NCI-H1417 treated with DMSO at 0.1 percent for 48 hours (cell line): Measurements from ENCODE around the gene MLST8.

Experiments used
- DNase-seq: peaks from one replicate; lab custom pipeline; 2025; lab: John Stamatoyannopoulos, UW

MLST8 gene, protein sequence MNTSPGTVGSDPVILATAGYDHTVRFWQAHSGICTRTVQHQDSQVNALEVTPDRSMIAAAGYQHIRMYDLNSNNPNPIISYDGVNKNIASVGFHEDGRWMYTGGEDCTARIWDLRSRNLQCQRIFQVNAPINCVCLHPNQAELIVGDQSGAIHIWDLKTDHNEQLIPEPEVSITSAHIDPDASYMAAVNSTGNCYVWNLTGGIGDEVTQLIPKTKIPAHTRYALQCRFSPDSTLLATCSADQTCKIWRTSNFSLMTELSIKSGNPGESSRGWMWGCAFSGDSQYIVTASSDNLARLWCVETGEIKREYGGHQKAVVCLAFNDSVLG

DNA sequence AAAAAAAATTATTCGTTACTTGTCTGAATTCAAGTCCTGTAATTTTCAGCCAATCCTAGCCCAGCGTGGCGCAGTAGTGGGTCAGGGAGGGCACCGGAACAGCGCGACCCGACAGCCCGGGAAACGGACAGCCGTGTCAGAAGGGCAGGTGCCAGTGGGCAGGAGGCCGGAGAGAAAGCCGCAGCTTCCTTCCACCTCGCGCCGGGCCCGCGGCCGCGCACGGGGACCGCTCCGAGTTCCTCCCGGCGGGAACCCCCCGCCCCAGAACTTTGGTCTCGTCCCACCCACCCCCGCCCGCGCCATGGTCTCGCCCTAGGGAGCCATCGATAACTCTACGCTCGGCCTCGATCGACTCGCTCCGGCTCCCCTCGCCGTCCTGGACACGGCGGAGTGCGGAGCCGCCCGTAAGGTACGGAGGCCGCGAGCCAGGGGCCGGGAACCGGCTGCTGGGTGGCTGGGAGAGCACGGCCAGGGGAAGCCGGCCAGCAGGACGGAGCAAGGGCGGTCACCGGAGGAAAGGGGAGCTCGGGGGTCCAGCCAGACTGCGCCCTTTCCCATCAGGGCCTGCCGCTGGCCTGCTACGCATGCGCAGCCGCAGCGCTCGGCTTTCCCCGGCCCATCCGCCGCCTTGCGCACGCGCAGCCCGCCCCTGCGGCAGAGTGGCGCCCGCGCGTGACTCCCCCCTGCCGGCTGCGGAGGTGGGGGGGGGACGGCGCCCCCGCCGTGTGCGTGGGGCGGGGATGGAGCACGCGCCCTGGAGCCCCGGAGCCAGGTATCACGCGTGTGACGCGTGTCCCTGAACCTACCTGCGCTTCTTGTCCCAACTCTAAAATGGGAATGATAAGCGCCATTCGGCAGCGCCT, at the start of gene MLST8:
MLST8 (plus strand) TSS at position 351 of the 863 bp plus-strand sequence. CDS start 632 bp downstream, outside the sequence.
- peak; percentile 39 for DNase-seq

DNA sequence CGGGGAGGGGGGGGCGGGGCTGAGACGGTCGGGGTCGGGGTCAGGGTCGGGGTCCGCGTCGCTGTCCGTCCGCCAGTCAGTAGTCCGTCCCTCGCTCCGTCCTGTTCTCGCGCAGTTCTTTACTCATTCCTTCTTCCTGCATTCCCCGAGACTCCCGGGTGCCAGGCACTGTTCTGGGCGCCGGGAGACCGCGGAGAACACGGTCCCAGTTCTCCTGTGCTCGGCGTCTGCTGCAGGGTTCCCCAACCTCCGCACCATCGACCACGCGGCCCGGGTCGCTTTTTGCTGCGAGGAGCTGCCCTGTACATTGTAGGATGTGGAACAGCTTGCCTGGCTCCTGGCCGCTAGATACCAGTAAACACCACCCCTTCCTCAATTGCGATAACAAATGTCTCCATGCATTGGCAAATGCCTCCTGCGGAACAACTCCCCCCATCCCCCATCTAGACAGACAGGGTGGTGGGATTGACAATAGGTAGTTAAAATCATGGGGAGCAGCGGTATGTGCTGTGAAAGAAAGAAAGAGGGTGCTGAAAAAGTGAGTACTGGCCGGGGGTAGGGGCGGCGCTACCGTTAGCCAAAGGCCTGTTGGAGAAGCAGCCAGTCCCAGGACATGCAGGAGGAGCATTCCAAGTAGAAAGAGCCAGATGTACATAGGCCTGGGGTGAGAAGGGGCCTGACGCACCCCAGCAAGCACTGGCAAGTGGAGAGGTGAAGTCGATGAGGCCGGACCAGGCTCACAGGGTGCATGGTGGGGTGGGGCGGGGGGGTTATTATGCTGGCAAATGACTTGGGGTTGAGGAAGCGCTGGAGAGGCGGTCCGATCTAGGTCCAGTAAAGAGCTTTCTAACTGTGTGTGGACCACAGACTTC, 49.0 kb upstream of the MLST8 start:
- DNase-seq: no peak

DNA sequence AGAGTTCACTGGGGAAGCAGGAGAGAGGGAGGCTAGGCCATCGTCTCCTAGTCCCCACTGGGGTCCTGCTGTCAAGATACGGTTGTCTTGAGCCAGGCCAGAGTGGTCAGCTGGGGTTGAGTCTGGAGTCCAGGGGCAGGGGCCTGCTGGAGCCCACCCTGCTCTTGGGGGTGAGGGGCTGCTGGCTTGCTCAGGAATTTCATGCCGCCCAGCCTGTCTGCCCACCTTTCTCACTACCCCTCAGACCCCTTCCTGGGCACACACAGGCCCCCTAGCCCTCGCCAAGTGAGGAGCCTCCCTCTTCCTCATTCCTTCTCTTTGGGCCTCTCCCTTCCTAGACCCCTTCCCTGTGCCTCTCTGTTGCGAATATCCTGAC, 48.4 kb upstream of the MLST8 start:
- DNase-seq: no peak

DNA sequence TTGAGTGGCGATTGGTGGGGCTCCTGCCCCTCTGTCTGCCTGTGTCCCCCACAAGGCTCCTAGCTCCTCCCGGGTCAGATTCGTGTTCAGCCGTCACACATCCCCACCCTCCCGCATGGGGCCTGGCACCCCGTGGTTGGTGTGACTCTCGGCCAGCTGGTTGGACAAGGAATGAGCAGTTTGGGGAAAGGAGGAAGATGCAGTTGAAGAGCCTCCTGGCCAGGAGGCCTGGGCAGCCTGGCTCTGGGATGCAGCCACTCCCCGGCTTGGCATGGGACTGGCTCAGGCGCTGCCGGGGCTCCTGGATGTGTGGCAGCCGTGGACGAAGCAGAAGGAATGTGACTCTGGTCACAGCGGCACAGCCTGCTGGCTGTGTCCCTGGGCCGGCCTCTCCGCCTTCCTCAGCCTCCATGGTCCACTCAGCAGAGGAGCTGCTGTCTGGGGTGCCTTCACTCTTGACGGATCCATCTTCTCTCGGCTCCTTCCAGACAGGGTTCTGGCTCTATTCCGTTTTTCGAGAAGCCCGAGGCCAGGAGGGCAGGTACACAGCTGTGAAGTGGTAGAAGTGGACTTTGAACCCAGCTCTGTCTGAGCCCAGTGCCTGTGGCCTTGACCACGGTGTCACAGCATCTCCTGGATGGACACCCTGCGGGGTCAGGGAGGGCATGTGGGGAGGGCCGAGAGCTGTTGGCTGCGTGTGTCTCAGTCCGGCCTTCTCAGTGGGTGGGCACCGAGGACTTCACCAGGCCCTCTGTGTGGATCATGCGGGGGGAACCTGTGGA, 47.6 kb upstream of the MLST8 start:
- DNase-seq: no peak

DNA sequence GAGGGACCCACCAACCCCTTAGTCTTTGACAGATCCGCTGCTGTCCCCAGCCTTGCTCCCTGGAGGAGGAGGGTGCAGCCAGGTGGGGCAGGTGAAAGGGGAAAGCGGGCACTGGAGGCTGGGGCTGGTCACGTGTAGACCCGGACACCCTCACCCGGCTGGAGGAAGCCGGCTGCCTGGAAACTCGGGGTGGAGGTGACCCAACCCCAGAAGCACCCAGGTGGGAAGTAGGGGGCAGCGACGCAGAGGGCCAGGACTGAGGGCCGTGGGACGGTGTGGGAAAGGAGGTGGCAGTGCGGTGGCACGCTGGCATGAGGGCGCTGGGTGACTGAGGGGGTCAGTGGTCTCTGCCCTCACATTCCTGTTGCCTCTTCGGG, 47.0 kb upstream of the MLST8 start:
- DNase-seq: no peak

DNA sequence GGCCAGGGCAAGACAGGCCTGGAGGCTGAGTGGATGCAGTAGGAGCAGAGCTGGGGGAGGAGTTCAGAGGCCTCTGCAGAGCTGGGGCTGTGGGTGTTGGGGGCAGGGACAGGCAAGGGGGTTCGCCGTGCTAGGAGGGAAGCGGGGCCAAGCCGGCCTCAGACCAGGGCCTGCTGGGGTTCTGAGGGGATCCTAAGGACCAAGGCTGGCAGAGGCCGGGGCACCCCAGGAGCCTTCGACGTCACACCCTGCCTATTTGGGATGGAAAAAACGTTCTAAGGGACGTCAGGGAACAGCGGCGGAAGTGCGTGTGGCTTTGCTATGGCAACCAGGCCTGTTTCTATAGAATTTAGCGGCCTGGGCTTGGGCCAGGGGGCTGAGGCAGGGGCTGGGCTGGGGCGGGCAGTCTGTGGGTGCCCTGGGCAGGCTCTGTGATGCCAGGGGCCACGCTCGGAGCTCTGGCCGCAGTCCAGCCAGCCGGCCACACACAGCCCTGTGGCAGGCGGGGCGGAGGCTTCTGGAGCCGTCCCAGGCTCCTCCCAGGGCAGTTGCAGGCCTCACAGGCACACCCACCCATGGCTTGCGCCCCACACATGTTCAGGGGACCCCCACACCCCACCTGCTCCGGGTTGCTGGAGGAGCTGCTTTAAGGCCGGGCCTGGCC, 45.9 kb upstream of the MLST8 start:
- DNase-seq: no peak

DNA sequence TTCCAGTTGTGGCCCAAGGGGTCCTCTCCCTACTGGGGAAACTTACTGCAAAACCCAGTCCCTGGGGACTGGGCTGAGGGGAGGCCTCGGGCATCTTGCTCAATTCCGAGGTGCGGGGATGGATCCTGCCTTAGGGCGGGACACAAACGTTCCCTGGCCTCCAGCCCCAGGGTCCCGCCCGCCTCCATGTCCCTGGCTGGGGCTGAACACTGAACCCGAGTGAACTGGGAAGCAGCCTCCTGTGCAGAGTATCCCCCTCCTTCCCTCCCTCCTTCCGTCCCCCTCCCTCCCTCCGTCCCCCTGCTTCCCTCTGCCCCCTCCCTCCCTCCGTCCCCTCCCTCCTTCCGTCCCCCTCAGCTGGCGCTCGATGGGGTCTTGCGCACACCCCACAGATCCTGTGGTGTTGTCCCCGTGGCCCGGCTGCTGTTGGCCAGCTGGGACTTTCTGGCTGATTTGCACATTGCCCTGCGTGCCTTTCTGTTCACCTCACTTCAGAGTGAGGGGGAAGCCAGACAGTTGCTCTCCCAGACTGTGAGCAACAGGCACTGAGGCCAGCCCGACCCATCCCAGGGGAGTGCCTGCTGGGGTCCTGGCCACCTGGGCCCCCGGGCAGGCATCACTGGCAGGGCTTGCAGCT, 44.2 kb upstream of the MLST8 start:
- no peak for DNase-seq

DNA sequence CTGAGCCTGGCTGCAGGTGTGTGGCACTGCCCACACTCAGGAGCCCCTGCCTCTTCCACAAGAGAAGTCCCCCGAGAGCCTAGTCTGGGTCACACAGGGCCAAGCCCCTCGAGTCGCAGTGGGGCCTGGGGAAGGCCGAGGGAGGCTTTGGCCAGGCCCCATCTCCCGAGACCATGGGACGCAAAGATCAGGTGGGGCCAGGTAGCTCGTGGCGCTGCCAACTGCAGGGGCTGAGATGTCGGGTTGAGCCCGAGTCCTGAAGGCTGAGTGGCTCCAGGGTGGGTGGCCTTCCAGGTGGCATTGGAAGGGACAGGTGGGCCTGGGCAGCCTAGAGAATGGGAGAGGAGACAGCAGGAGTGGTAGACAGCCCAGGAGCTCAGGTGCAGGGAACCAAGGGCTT, 43.3 kb upstream of the MLST8 start:
- no peak for DNase-seq

DNA sequence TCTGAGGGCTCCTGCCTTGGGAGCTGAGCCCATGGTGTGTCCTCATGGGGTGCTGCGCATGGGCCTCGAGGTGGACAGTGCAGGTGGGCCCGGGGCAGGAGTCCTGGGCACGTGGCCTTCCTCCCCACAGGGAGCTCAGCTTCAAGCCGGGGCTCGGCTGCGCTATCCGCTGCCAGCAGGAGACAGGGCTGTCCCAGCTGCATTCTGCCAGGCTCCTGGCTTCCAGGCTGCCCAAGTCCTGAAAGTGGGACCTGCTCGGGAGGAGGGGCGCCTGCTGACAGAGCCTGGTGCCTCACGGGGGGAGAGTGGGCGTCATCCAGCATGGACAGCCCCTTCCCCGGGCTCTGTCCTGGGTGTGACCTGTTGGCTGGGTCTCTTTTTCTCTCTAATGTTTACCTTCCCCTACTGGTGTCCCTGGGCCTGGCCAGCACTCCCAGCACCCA, 42.6 kb upstream of the MLST8 start:
- no peak for DNase-seq

DNA sequence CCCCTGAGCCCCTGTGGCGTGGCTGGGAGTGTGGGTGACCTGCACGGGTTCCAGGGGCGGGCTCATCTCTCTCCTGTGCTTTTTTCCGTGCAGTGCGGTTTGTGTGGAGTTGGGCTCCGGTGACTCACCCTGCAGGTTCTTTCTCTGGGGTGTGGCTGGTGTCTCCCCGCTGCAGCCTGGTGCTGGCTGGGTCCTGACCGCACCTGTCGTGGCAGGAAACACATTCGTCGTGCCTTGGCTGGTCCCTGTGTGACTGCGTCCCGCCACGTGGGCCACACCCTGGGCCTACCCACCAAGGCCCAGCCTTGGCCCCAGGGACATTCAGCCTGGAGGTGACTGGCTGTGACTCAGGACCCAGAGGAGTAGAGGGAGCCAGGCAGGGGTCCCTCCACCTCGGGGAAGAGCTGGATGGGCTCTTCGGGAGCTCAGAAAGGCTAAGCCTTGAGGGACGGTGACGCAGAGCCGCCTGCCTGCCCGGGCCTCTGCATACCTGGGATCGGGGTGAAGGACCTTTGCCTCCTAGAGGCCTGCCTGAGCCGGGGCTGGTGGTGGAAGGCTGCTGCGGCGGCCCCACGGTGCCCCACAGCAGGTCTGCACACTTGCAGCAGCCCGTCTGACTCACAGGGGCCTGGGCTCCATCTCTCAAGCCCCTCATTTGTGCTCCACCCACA, 41.9 kb upstream of the MLST8 start:
- no peak for DNase-seq

DNA sequence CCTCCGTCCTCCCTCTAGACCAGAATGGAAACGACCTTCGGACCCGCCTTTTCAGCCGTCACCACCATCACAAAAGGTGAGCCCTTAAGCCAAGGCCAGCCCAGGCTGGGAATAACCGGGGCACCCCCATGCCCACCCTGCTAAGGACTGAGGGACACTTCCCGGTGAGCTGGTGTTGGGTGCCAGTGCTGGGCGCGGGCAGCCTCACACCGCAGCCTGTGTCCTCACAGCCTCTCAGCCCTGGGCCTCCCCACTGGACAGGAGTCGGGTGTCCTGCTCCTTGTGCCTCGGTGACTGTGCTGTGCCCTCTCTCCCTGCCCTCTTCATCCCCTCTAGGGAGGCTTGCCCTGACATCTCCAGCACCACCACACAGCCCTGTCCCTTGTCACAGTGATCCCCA, 39.4 kb upstream of the MLST8 start:
- DNase-seq: no peak

DNA sequence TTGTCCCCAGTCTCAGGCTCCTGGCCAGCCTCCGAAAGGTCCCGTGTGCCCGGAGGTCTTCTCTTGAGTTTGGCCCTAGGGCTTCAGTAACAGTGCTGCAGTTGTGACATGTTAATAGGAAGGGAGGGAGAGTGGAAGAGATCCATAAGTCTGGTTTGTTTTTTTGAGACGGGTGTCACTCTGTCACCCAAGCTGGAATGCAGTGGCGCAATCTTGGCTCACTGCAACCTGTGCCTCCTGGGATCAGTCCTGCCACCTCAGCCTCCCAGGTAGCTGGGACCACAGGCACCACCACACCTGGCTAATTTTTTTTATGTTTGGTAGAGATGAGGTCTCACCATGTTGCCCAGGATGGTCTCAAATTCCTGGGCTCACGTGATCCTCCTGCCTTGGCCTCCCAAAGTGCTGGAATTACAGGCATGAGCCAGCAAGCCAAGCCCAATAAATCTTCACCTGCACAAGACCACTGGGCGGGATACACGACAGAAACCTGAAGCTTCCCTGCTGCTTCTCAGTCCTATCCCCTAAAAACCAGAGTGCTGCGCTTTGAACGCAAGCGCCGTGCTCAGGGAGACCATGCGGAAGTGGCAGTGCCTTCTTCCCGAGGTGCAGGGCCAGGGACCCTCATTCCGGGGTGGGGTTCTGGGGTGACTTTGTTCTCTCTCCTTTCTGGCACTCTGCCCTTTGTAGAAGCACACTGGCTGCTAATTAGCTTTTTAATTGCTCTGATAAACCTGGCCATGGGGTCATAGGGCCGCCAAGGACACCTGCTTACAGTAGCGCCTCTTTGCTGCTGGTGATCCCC, 38.8 kb upstream of the MLST8 start:
- no peak for DNase-seq

DNA sequence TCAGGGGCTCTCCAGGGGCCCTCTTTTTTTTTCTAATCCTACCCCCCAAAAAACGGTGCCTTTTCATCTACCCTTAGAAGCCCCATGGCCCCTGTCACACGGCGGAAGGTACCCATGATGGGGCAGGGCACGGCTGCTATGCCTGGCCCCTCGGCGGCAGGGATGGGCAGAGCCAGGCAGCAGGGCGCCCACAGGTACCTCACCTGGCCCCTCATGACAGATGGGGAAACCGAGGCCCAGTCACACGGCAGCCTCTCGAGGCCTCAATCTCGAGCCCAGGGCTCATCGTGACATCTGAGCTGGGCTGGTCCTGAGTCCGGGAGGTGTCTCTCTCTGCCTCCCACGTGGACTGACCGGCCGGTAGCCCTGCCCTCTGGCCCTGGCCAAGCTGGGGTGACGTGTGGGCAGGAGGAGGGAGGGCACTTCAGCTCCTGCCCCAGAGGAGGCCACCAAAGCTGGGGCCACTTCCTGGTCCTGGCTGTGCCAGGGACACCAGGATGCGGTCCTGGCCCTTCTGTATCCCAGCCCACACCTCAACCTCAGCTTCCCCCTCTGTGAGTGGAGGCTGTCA, 38.1 kb upstream of the MLST8 start:
- DNase-seq: no peak

DNA sequence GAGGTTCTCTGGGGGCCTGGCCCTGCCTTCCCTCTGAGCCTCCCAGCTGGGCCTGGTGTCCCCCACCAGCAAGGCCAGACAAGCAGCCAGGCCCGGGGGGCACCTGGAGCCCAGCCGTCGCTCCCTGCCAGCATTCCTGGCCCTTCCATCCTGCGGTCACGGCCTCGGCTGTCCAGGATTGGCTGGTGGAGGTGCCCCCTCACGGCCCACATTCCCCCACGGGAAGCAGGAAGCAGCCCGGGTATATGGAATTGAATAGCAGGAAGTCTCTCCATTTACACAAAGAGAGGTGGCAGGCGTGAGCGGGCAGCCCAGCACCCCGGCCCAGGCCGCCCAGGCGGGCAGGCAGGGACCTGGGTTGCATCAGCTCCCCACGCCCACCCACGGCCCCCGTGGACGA, 35.2 kb upstream of the MLST8 start:
- no peak for DNase-seq

DNA sequence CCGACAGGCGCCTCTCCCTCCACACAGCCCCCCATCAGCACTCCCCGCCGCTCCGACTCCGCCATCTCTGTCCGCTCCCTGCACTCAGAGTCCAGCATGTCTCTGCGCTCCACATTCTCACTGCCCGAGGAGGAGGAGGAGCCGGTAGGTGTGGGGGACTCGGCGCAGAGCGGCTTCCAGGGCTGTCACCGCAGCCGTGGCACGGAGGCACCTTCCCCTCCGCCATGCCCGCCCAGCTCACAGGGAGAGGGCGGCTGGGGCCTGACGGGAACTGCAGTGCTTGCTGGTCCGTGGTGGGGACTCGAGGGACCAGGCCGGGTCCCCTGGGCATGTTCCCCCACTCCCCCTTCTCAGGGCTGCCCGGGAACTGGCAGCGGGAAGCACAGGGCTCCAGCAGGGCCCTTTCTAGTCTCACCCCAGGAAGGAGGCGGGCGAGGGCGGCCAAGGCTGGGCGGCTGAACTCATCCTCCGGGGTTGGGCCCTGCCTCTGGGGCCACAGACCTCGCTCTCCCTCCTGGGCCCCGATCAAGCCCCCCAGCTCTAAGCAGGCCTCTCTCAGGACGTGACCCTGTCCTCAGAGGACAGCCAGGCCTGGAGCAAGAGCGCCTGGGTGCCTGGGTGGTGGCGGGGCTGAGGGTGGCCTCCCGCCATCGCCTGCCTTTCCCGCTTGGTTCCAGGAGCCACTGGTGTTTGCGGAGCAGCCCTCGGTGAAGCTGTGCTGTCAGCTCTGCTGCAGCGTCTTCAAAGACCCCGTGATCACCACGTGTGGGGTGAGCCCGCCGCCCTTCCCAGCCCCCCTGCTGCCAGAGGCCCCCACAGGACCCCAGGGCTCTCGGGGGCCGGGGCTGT, 34.4 kb upstream of the MLST8 start:
- no peak for DNase-seq

DNA sequence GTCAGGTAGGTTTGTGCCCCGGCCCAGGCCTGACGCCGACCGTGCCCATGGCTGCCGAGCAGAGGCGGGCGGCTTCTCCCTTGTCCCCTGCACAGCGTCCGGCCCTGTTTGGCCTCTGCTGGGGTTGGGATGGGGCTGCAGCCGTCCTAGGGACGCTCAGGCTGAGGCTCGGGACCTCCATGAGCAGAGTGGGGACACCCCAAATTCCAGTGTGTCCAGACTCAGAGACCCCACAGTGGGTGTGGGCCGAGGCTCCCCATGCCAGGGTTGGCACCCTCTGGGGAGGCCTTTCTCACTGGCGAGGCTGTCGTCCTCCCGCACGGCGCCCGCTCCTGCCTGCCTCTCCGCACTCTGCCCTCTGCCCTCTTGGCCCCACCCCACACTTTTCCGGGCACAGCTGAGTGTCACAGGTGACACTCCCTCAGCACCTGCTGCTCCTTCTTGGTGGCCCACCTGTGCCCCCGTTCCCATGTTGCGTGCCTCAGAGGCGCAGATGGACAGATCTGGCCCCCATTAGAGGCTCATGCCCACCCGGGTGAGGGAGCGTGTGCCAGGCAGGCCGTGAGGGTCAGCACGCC, 33.6 kb upstream of the MLST8 start:
- no peak for DNase-seq

DNA sequence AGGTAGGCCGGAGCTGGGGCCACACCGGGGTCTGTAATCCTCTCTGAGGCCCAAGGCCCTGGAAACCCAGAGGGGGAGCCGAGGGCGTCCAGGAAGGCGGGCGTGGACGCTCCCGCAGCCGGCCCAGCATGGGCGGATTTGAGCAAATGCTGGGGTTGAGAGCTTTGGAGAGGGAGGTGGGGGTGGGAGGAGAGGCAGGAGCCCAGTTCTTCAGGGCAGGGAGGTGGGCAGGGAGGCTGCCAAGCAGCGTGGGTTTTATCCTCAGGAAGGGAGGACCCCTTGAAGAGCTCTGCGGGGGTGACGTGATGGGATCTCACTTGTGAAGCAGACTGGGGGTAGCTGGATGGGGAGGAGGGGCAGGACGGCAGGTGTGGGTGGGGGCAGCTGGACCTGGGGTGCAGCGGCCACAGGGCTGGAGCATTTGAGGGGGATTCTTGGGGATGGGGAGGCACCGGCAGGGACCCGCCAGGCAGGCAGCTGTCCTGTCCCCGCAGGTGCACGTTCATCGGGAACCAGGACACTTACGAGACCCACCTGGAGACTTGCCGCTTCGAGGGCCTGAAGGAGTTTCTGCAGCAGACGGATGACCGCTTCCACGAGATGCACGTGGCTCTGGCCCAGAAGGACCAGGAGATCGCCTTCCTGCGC, 32.4 kb upstream of the MLST8 start:
- DNase-seq: no peak
